Heart left ventricle (tissue), 13 donors: Measurements from ENCODE around the gene KIFAP3.

ENCODE experiments used
- POLR2A ChIP-seq, 2 donors: fragments of 450-650 bp; IDR thresholded peaks; one replicate each; pipeline ENCODE4 v1.6.1; 2017; ENCODE audit warnings: antibody characterized with exemption in 2 of 2, mild to moderate bottlenecking in 2 of 2, moderate library complexity in 2 of 2
- TF ChIP-seq, protein P1 (sequence below), 12 donors: fragments of 200-600 bp; sonication (generic) in 4 of 12; IDR thresholded peaks; one replicate each; pipeline versions ENCODE4 v1.5.0 to v1.8.0; 2018 to 2022; ENCODE audit warnings: antibody characterized with exemption in 12 of 12, mild to moderate bottlenecking in 5 of 12
- donor health status: ischemic (EF 13 %, LVEDD 7.1; RV severe dilation, severe dysfunction).
- donor health status: DM: no; HTN: yes; CAD: no.
- donor health status: DM: no; HTN: no; CAD: no.
- donor health status: ischemic (EF 25% LVEDD 6.9; RV normal size, moderate dysfunction).
- donor health status: ischemic (EF 25% LVEDD 5.7; RV mildly dilated, moderate dysfunction).
- donor health status: ischemic (EF 35%, LVEDD 5.7; RV mildly dilated, moderate dysfunction).
- donor health status: nonischemic (EF 11% LVEDD 7.7; RV severe dilation, severe dysfunction).
- donor health status: DM: yes; HTN: yes; CAD: no.
- donor health status: PGD.
- donor health status: ischemic (EF 29% LVEDD 5.4; RV normal size, mild dysfunction).
- donor health status: nonischemic (EF 23%, LVEDD 6.1; RV moderate dilation, normal function).

GRCh38 chr1:169924063-169924462 is 150.4 kb downstream of the KIFAP3 start:
- TF ChIP-seq, protein P1, sequence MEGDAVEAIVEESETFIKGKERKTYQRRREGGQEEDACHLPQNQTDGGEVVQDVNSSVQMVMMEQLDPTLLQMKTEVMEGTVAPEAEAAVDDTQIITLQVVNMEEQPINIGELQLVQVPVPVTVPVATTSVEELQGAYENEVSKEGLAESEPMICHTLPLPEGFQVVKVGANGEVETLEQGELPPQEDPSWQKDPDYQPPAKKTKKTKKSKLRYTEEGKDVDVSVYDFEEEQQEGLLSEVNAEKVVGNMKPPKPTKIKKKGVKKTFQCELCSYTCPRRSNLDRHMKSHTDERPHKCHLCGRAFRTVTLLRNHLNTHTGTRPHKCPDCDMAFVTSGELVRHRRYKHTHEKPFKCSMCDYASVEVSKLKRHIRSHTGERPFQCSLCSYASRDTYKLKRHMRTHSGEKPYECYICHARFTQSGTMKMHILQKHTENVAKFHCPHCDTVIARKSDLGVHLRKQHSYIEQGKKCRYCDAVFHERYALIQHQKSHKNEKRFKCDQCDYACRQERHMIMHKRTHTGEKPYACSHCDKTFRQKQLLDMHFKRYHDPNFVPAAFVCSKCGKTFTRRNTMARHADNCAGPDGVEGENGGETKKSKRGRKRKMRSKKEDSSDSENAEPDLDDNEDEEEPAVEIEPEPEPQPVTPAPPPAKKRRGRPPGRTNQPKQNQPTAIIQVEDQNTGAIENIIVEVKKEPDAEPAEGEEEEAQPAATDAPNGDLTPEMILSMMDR (IDR thresholded peaks at IDR 0.05) = no peak
- TF ChIP-seq POLR2A (IDR thresholded peaks at IDR 0.05) = no peak
